ENCODE measurements around the gene RASAL3.
"Not testable (repeated sequence)": the region's sequence is repeated elsewhere in the genome, so short reads cannot be mapped to it uniquely, and the experiment has no call there.

DNA sequence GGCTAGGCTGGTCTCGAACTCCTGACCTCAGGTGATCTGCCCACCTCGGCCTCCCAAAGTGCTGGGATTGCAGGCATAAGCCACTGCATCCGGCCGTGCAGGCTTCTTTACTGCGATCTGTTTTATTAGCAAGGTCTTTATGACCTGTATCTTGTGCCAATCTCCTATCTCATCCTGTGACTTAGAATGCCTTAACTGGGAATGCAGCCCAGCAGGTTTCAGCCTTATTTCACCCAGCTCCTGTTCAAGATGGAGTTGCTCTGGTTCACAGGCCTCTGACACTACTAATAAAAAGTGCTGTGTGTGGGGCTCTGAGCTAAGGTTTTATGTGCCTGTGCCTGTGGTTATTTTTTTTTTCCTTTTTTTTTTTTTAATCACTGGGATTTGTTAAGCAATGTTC lies 21.4 kb upstream of the RASAL3 start:
- TF ChIP-seq POLR2A (IDR thresholded peaks at IDR 0.05), result not testable (repeated sequence)
- TF ChIP-seq, protein P1, sequence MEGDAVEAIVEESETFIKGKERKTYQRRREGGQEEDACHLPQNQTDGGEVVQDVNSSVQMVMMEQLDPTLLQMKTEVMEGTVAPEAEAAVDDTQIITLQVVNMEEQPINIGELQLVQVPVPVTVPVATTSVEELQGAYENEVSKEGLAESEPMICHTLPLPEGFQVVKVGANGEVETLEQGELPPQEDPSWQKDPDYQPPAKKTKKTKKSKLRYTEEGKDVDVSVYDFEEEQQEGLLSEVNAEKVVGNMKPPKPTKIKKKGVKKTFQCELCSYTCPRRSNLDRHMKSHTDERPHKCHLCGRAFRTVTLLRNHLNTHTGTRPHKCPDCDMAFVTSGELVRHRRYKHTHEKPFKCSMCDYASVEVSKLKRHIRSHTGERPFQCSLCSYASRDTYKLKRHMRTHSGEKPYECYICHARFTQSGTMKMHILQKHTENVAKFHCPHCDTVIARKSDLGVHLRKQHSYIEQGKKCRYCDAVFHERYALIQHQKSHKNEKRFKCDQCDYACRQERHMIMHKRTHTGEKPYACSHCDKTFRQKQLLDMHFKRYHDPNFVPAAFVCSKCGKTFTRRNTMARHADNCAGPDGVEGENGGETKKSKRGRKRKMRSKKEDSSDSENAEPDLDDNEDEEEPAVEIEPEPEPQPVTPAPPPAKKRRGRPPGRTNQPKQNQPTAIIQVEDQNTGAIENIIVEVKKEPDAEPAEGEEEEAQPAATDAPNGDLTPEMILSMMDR (IDR thresholded peaks at IDR 0.05), result not testable (repeated sequence)
